NCI-H187 (cell line): ENCODE results near the gene EIF4E2.

Experiments used
- DNase-seq, 2 experiments: peaks; one replicate each; lab custom pipeline; 2025; lab: John Stamatoyannopoulos, UW

EIF4E2 gene

DNA sequence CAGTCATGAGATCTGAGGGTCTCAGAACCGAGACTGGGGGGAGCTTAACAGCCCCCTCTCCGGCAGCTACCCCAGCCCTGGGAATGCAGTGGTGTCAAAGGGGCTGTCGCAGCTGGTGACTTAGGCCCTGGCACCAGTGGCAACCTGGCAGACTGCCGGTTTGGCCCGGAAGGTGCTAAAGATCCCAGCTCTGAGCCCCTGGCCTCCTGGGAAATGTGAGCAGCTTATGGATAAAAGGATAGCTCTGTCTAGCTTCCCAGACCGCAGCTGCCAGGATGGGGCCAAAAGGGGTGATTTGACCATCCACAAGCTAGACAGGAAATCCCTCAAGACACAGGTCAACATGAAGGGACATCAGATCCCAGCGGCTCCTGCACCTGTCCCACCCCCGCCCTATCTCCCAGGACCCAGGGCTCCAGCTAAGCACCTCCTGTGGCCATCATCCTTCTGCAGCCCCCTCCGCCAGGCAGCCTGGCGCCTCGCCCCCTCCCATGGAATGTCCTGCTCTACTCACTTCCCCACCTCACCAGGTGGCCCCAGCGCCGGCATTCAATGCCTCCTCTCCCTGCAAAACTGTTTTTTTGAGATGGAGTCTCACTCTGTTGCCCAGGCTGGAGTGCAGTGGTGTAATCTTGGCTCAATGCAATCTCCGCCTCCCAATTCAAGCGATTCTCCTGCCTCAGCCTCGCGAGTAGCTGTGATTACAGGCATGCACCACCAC lies 49.7 kb downstream of the EIF4E2 start:
- DNase-seq: no peak

DNA sequence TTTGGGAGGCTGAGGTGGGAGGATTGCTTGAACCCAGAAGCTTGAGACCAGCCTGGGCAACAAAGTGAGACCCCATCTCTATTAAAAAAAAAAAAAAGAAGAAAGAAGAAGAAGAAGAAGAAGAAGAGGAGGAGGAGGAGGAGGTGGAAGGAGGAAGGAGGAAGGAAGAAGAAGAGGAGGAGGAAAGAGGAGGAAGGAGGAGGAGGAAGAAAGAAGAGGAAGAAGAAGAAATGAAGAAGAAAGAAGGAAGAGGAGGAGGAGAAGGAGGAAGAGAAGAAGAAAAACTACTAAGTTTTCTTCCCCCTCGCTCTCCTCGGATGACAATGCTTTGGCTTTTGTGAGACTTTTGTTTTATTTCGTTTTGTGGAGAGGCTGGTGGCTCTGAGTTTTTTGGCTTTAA lies 52.8 kb downstream of the EIF4E2 start:
- DNase-seq: no peak

DNA sequence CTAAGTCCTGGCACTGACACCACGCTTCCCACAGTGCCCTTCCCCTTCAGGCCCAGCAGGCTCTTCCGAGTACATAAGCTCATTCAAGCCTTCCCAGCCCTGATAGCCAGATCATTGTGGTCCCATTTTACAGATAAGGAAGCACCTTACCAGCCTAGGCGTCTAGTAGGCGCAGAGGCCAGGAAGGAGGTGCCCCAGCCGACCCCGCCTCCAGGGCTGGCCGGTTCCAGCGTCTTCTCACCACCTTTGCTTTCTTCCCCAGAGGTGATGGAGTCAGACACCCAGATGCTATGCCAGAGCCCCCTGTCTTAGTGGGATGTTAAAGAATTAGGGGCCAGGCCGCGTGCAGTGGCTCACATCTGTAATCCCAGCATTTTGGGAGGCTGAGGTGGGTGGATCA lies 54.0 kb downstream of the EIF4E2 start:
- DNase-seq: no peak

DNA sequence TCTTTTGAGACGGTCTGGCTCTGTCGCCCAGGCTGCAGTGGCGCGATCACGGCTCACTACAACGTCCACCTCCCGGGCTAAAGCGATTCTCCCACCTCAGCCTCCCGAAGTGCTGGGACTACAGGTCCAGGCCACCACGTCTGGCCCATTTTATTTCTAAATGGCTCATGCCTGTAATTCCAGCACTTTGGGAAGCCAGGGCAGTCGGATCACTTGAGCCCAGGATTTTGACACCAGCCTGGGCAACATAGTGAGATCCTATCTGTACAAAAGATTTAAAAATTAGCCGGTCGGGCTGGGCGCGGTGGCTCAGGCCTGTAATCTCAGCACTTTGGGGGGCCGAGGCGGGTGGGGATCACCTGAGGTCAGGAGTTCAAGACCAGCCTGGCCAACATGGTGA lies 56.5 kb downstream of the EIF4E2 start:
- no peak for DNase-seq

DNA sequence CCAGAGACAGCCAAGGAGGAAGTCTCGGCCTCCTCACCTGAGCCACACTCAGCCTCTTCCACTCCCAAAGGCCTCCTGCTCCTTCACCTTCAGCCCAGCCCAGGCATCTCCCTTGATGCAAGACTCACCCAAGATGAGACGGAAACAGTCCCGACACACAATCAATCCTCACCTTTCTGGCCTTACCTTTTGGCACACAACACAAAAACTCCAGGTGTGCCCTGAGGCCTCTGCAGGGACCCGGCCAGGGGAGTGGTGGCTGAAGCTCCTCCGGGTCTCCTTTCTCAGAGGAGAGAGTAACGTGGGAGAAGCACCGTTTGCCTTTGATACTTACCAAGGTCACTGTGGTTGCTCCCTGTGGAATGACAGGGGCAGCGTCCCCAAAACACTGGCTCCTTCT lies 59.1 kb downstream of the EIF4E2 start:
- DNase-seq: no peak

DNA sequence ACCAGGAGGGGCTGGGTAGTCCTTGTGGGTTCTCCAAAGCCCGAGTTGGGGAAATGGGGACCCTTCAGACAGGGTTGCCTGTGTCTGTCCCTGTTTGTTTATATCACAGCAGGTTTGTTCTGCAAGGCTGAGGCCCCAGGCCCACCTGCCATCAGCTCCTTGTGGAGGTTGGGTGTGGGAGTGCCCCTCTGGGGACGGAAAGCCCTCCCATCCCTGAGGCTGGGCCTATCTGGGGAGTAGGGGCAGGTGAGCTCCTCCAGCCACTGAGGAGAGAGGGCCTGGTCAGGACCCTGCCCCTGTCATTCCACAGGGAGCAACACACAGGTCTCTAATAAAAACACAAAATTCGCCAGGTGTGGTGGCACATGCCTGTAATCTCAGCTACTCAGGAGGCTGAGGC lies 59.6 kb downstream of the EIF4E2 start:
- no peak for DNase-seq

DNA sequence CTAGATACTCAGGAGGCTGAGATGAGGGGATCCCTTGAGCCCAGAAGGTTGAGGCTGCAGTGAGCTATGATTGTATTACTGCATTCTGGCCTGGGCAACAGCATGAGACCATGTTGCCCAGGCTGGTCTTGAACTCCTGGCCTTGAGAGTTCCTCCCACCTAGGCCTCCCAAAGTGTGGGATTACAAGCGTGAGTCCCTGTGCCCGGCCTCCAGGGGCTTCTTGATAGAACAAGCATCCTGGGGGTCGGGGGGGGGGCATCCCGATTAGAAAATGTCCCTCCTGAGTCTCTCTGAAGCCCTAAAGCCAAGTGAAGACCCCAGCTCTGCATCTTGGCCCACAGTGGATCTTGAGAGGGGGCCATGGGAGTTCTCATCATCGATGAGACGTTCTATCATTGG lies 60.6 kb downstream of the EIF4E2 start:
- no peak for DNase-seq

DNA sequence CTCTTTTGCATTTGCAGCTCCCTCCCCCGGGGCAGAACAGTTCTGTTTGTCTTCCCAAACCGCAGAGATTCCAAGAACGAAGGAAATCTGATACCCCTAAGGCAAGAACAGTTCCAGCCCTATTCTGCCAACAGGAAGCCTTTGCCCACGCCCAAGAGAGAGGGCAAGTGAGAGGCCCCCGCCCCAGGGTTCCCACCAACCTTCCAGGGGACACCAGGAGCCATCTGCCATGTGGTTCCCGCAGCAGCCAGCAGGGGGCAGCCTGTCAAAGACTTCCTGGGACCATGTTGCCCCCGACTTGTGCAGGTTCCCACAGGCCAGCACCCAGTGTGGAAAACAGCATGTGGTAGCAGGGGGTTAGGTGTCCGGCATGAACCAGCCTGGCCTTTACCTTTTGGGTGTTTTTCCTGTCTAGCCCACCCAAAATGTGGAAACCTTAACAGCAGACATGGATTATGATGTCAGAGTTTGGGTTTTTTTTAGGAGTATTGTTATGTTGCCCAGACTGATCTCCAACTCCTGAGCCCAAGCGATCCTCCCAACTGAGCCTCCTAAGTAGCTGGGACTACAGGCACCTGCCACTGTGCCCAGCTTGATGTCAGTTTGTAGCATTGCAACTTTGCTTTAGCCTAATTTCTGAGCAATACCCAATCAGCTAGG lies 61.2 kb downstream of the EIF4E2 start:
- DNase-seq: peak in 1 of 2 experiments; percentile 45

DNA sequence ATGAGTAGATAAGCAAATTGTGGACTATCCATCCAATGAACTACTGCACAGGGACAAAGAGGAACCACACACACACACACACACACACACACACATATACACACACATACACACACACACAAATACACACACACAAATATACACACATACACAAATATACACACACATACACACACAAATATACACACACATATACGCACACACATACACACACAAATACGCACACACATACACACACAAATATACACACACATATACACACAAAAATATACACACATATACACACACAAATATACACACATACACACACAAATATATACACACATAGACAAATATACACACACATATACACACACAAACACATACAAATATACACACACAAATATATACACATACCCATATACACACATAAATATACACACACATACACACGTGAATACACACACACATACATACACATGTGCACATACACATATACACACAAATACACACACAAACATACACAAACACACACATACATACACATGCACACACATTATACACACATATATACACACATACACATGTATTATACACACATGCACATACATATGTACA lies 63.1 kb downstream of the EIF4E2 start:
- DNase-seq: no peak

DNA sequence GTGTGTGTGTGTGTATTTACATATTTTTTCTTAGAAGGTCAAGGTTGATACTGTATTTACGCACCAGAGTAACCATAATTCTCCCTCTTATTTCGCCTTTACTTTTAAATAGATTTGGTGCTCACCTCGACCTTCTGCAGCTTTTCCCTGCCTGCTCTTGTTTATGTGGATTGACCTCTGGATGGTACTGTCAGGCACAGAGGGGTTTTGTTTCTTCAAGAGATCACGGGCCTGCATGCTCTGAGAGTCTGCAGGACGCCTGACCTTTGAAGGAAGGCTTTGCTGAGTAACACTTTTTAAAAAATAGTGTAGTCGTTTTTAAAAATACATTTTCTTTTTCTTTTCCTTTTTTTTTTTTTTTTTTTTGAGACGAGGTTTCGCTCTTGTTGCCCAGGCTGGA lies 64.8 kb downstream of the EIF4E2 start:
- no peak for DNase-seq
